ENCODE data around the gene IVNS1ABP.

Gene IVNS1ABP

DNA sequence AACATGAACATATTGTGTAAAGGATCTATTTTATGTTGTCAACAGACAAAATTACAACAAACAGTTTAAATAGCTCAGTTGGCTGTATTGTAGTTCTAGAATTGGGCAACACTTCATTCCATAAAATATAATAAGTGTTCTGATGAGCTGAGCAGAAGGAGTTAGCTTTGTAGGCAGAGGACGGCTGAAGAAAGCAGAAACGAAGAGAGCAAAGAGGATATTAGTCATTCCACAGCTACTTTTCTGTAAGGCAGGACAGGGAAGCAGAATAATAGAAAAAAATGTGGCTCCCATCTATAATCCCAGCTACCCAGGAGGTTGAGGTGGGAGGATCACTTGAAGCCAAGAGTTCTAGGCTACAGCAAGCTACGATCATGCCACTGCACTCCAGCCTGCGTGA, 20.2 kb upstream of the IVNS1ABP start:
- TF ChIP-seq, protein P1, sequence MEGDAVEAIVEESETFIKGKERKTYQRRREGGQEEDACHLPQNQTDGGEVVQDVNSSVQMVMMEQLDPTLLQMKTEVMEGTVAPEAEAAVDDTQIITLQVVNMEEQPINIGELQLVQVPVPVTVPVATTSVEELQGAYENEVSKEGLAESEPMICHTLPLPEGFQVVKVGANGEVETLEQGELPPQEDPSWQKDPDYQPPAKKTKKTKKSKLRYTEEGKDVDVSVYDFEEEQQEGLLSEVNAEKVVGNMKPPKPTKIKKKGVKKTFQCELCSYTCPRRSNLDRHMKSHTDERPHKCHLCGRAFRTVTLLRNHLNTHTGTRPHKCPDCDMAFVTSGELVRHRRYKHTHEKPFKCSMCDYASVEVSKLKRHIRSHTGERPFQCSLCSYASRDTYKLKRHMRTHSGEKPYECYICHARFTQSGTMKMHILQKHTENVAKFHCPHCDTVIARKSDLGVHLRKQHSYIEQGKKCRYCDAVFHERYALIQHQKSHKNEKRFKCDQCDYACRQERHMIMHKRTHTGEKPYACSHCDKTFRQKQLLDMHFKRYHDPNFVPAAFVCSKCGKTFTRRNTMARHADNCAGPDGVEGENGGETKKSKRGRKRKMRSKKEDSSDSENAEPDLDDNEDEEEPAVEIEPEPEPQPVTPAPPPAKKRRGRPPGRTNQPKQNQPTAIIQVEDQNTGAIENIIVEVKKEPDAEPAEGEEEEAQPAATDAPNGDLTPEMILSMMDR (IDR thresholded peaks at IDR 0.05): no peak
- no peak overlapping the region for H3K4me3 ChIP-seq (ENCODE audit: low read depth, low read length)
- no peak overlapping the region for H3K4me2 ChIP-seq (ENCODE audit: low read length)
- no peaks in the 10 kb centered on the region for H3K27me3 ChIP-seq (ENCODE audit: control insufficient read depth, insufficient read depth, low read length)
- H2AFZ ChIP-seq: no peak overlapping the region
- H3K9ac ChIP-seq: no peak overlapping the region
- H3K4me1 ChIP-seq: no peaks in the 10 kb centered on the region
- H3K36me3 ChIP-seq (ENCODE audit: control insufficient read depth, insufficient read depth, low read length): no peaks in the 10 kb centered on the region
- no peak overlapping the region for H3K27ac ChIP-seq
- no peaks in the 10 kb centered on the region for H3K79me2 ChIP-seq
- H3K9me3 ChIP-seq (ENCODE audit: control insufficient read depth, low read length): no peaks in the 10 kb centered on the region

DNA sequence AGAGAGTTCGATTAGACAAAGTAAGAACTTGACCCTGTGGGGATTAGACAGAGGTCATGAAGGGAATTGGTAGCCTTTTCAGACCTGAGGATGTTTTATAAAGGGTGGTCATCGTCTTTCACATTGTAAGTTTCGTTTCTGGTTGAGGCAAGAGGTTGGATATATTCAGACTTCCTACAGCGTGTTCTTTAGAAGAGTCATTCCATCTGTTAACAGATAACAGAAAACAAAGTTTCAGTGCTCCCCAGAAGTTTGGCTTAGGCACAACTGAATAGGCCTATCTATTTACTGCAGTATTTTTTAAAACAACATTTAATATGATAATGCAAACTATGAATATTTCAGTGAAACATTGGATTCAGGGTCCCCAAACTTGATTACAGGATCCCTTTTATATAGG, 17.1 kb upstream of the IVNS1ABP start:
- no peaks in the 10 kb centered on the region for H3K36me3 ChIP-seq (ENCODE audit: control insufficient read depth, insufficient read depth, low read length)
- no peak overlapping the region for H3K27ac ChIP-seq
- H3K4me1 ChIP-seq: no peaks in the 10 kb centered on the region
- no peaks in the 10 kb centered on the region for H3K79me2 ChIP-seq
- no peak overlapping the region for H3K9ac ChIP-seq
- no peaks in the 10 kb centered on the region for H3K27me3 ChIP-seq (ENCODE audit: control insufficient read depth, insufficient read depth, low read length)
- no peak overlapping the region for H3K4me3 ChIP-seq (ENCODE audit: low read depth, low read length)
- H2AFZ ChIP-seq: no peak overlapping the region
- no peak overlapping the region for H3K4me2 ChIP-seq (ENCODE audit: low read length)
- TF ChIP-seq, protein P1 (IDR thresholded peaks at IDR 0.05): no peak
- no peaks in the 10 kb centered on the region for H3K9me3 ChIP-seq (ENCODE audit: control insufficient read depth, low read length)

DNA sequence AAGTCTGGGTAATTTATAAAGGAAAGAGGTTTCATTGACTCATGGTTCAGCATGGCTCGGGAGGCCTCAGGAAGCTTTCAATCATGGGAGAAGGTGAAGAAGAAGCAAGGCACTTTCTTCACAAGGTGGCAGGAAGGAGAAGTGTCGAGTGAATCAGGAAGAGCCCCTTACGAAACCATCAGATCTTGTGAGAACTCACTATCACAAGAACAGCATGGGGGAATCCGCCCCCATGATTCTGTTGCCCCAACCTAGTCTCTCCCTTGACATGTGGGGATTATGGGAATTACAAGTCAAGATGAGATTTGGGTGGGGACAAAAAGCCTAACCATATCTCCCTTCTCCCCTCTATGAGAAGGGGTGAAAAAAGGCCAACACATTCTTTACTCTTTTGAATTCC, 11.2 kb upstream of the IVNS1ABP start:
- H3K4me3 ChIP-seq (ENCODE audit: low read depth, low read length): no peak overlapping the region
- no peak overlapping the region for H3K9ac ChIP-seq
- H3K27me3 ChIP-seq (ENCODE audit: control insufficient read depth, insufficient read depth, low read length): no peaks in the 10 kb centered on the region
- no peak overlapping the region for H3K27ac ChIP-seq
- H3K9me3 ChIP-seq (ENCODE audit: control insufficient read depth, low read length): no peaks in the 10 kb centered on the region
- H3K4me1 ChIP-seq: no peaks in the 10 kb centered on the region
- no peaks in the 10 kb centered on the region for H3K79me2 ChIP-seq
- H3K4me2 ChIP-seq (ENCODE audit: low read length): no peak overlapping the region
- H2AFZ ChIP-seq: no peak overlapping the region
- H3K36me3 ChIP-seq (ENCODE audit: control insufficient read depth, insufficient read depth, low read length): no peaks in the 10 kb centered on the region
- TF ChIP-seq, protein P1 (IDR thresholded peaks at IDR 0.05): no peak

DNA sequence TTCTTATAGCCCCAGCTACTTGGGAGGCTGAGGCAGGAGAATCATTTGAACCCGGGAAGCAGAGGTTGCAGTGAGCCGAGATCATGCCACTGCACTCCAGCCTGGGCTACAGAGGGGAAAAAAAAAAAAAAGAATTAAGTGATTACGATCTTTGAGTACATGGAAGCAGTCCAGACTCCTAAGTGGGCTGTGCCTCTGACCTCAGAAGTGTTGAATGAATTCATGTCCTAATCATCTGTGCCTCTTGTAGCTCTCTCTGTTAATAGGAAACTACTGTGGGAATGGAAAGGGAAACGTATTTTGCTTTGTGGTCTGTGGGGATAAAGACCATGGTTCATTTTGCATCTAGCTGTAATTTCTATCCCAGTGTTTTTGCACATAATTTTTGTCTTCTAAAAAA, 8.4 kb upstream of the IVNS1ABP start:
- no peaks in the 10 kb centered on the region for H3K27me3 ChIP-seq (ENCODE audit: control insufficient read depth, insufficient read depth, low read length)

DNA sequence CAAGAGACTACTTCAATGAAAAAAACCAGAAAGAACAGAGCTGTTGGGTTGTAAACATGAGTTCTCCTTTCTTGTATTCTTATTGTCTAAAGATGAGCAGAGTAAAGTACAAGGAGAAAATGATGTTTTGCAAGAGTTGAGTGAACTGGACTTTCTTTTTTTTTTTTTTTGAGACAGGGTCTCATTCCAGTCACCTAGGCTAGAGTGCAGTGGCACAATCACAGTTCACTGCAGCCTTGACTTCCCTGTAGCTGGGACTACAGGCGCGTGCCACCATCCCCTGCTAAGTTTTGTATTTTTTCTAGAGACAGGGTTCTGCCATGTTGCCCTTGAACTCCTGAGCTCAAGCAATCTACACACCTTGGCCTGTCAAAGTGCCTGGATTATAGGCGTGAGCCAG, 7.1 kb upstream of the IVNS1ABP start:
- no peaks in the 10 kb centered on the region for H3K79me2 ChIP-seq
- H3K9ac ChIP-seq: no peak overlapping the region
- TF ChIP-seq, protein P1 (IDR thresholded peaks at IDR 0.05): no peak
- H3K4me2 ChIP-seq (ENCODE audit: low read length): no peak overlapping the region
- H3K4me1 ChIP-seq: no peaks in the 10 kb centered on the region
- no peaks in the 10 kb centered on the region for H3K27me3 ChIP-seq (ENCODE audit: control insufficient read depth, insufficient read depth, low read length)
- no peaks in the 10 kb centered on the region for H3K36me3 ChIP-seq (ENCODE audit: control insufficient read depth, insufficient read depth, low read length)
- no peak overlapping the region for H3K4me3 ChIP-seq (ENCODE audit: low read depth, low read length)
- H3K9me3 ChIP-seq (ENCODE audit: control insufficient read depth, low read length): no peaks in the 10 kb centered on the region
- no peak overlapping the region for H2AFZ ChIP-seq
- no peak overlapping the region for H3K27ac ChIP-seq

More for the DNA sequence above, 8.4 kb upstream of the IVNS1ABP start:
- Histone ChIP-seq H3K4me3 (ENCODE audit: low read depth, low read length) (no peak overlapping the region), H3K9ac (no peak overlapping the region), H3K79me2 (no peaks in the 10 kb centered on the region), H3K36me3 (ENCODE audit: control insufficient read depth, insufficient read depth, low read length) (no peaks in the 10 kb centered on the region), H3K4me2 (ENCODE audit: low read length) (no peak overlapping the region), H2AFZ (no peak overlapping the region), H3K4me1 (no peaks in the 10 kb centered on the region), H3K27ac (no peak overlapping the region), H3K9me3 (ENCODE audit: control insufficient read depth, low read length) (no peaks in the 10 kb centered on the region)
- TF ChIP-seq, protein P1 (IDR thresholded peaks at IDR 0.05): no peak

Data from parathyroid adenoma (tissue), 2 donors.